HEK293T (cell line): ENCODE results near the gene LARGE1.

Source experiments
- ARNT ChIP-seq: fragments of 450-650 bp; IDR thresholded peaks from 2 replicates; pipeline ENCODE4 v1.6.1; 2017; ENCODE audit warnings: mild to moderate bottlenecking
- BHLHE40 ChIP-seq: fragments of 450-650 bp; IDR thresholded peaks from 2 replicates; pipeline ENCODE4 v1.6.1; 2016; ENCODE audit warnings: mild to moderate bottlenecking, moderate library complexity, borderline replicate concordance
- FOXM1 ChIP-seq: fragments of 450-650 bp; IDR thresholded peaks from 2 replicates; pipeline ENCODE4 v1.6.1; 2017; ENCODE audit warnings: mild to moderate bottlenecking, borderline replicate concordance
- HDGF ChIP-seq: fragments of 450-650 bp; IDR thresholded peaks from 2 replicates; pipeline ENCODE4 v1.6.1; 2017; ENCODE audit warnings: antibody characterized with exemption, borderline replicate concordance
- L3MBTL2 ChIP-seq: fragments of 450-650 bp; conservative IDR thresholded peaks from 2 replicates; pipeline ENCODE4 v1.6.1; 2016; ENCODE audit warnings: mild to moderate bottlenecking
- LEF1 ChIP-seq: fragments of 450-650 bp; IDR thresholded peaks from 2 replicates; pipeline ENCODE4 v1.6.1; 2017; ENCODE audit warnings: mild to moderate bottlenecking, borderline replicate concordance
- SP1 ChIP-seq: fragments of 450-650 bp; IDR thresholded peaks from 2 replicates; pipeline ENCODE4 v1.6.1; 2017
- SUZ12 ChIP-seq: fragments of 450-650 bp; IDR thresholded peaks from 2 replicates; pipeline ENCODE4 v1.6.1; 2016; ENCODE audit warnings: mild to moderate bottlenecking
- TARDBP ChIP-seq: fragments of 450-650 bp; IDR thresholded peaks from 2 replicates; pipeline ENCODE4 v1.6.1; 2016

GRCh38 chr22:33811208-33811607 lies 109.1 kb downstream of the LARGE1 start:
- TF ChIP-seq HDGF (no peak), FOXM1 (no peak), L3MBTL2 (no peak), SP1 (no peak), SUZ12 (no peak), BHLHE40 (no peak), ARNT (no peak), LEF1 (no peak), TARDBP (no peak)
